ENCODE measurements around the gene SH2B2.

DNA sequence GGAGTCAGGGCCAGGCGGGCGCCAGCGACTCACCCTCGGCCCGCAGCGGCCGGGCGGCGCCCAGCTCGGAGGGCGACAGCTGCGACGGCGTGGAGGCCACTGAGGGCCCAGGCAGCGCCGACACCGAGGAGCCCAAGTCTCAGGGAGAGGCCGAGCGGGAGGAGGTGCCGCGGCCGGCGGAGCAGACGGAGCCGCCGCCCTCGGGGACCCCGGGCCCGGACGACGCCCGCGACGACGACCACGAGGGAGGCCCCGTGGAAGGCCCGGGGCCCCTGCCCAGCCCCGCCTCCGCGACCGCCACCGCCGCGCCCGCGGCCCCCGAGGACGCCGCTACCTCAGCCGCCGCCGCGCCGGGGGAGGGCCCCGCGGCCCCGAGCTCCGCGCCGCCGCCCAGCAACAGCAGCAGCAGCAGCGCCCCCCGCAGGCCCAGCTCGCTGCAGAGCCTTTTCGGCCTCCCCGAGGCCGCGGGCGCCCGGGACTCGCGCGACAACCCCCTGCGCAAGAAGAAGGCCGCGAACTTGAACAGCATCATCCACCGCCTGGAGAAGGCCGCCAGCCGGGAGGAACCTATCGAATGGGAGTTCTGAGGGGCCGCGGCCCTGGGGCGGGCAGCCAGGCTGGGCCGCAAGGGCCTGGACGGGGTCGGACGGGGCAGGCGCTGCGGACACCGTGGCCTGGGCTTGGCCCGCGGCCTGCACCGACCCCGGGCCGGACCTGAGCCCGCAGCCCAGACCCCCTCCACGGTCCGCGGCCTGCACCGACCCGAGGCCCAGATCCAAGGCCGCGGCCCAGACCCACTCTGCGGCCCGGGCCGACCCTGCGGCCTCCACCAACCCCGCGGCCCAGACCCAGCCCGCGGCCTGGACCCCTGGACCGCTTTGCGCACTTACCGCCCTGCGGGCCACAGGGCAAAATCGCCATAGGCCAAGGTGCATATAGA lies 37.9 kb upstream of the SH2B2 start:
- TF ChIP-seq EZH2phosphoT487 (IDR thresholded peaks at IDR 0.05; ENCODE audit: borderline replicate concordance, low read length) (no peak), CTCF (conservative IDR thresholded peaks at IDR 0.05; ENCODE audit: low read depth, low read length) (no peak), EZH2 (IDR thresholded peaks at IDR 0.05; ENCODE audit: low read length, unreplicated experiment) (no peak)

All from PC-3 (cell line).